Small intestine (tissue), 7 donors: ENCODE data around the gene CDKAL1. TPM values are rescaled to one million over a fixed set of nuclear protein-coding genes. Genes with fewer than 3 reads are reported as not detected.

ENCODE experiments used
- DNase-seq, 2 donors: peaks; one replicate each; pipeline versions ENCODE4 v3.0.0 to v3.0.0-alpha.2; 2013
- FAIRE-seq: peaks from 2 replicates; lab custom pipeline; 2012; peaks lifted over from hg19 to GRCh38; lab: Jason Lieb, UNC
- H3K27ac ChIP-seq, 3 donors: one replicate each; pipeline ENCODE4 v1.5.1; 2013; ENCODE audit warnings: low read length in 2 of 3, mild to moderate bottlenecking in 2 of 3, control low read depth in 1 of 3, inconsistent platforms in 1 of 3, low read depth in 1 of 3, moderate library complexity in 1 of 3
- H3K27me3 ChIP-seq, 3 donors: one replicate each; pipeline ENCODE4 v1.6.1; 2013; ENCODE audit warnings: low read length in 3 of 3, inconsistent platforms in 1 of 3; ENCODE audit not compliant: control insufficient read depth in 3 of 3, insufficient read depth in 3 of 3
- H3K36me3 ChIP-seq, 3 donors: one replicate each; pipeline ENCODE4 v1.6.1; 2013; ENCODE audit warnings: low read length in 3 of 3, inconsistent platforms in 1 of 3, low read depth in 1 of 3, mild to moderate bottlenecking in 1 of 3, moderate library complexity in 1 of 3; ENCODE audit not compliant: control insufficient read depth in 3 of 3, insufficient read depth in 2 of 3
- H3K4me1 ChIP-seq, 3 donors: one replicate each; pipeline ENCODE4 v1.6.1; 2013; ENCODE audit warnings: low read length in 2 of 3, inconsistent platforms in 1 of 3, low read depth in 1 of 3, mild to moderate bottlenecking in 1 of 3, moderate library complexity in 1 of 3; ENCODE audit not compliant: control insufficient read depth in 3 of 3, insufficient read depth in 2 of 3
- H3K4me3 ChIP-seq, 3 donors: one replicate each; pipeline ENCODE4 v1.5.1; 2013; ENCODE audit warnings: low read length in 3 of 3, control low read depth in 1 of 3, inconsistent platforms in 1 of 3, low read depth in 1 of 3, mild to moderate bottlenecking in 1 of 3, moderate library complexity in 1 of 3
- H3K9me3 ChIP-seq, 2 donors: one replicate each; pipeline ENCODE4 v1.6.1; 2013; ENCODE audit warnings: low read depth in 1 of 2, low read length in 1 of 2; ENCODE audit not compliant: control insufficient read depth in 2 of 2, insufficient read depth in 1 of 2
- WGBS, 3 donors: extraction: QIAGEN DNeasy Blood & Tissue Kit; methylation state at CpG; one replicate each; pipeline ENCODE4 v1.1.7; 2013; 5-methylcytosine and 5-hydroxymethylcytosine counted together
- polyA plus RNA-seq, 4 donors: library from polyadenylated mRNA; stranded (reverse) in 3 of 4; unstranded in 1 of 4; fragments of 200-250 nt in 3 of 4; fragments of 120-200 nt in 1 of 4; gene quantifications; one replicate each; pipeline versions ENCODE4 v1.2.1 to v1.2.3, GENCODE V29; 2013
- donor health status: healthy with polysubstance abuse.
- donor health status: control.
- donor health status: control.
- donor health status: Bipolar disorder and iron deficiency.
- donor health status: healthy.

The CDKAL1 gene
- polyA plus RNA-seq, 4 donors = 2.4 to 10.5 (median 4.1) TPM

DNA sequence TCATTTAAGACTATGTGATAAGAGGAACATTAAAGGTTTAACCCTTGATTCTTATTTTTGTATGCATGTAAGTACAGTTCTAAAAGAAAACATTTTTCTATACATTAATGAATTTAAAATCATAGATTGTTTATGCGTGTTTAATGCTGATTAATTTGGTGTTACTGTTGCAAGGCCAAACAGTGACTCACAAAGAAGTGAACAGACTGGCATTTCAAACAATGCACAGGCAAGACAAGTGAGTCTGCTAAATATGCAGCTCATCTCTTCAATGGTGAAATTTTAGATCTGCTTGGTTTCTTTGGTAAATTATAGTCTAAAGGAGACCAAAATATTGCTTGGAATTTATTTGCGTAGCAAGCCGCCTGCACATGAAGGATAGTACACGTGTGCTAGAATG, 641.9 kb downstream of the CDKAL1 start:
- WGBS, 3 donors = 95 to 99% (median 96%) methylated on average over 4 of the region's 4 CpGs
- Histone ChIP-seq H3K36me3 (no peaks in the 10 kb centered on the region), H3K4me3 (no peak overlapping the region), H3K27ac (no peak overlapping the region), H3K4me1 (no peaks in the 10 kb centered on the region), H3K27me3 (no peaks in the 10 kb centered on the region), H3K9me3 (peaks cover 0 to 6% of the 10 kb centered on the region in 2 donors)
- DNase-seq = no peak
- FAIRE-seq = no peak

DNA sequence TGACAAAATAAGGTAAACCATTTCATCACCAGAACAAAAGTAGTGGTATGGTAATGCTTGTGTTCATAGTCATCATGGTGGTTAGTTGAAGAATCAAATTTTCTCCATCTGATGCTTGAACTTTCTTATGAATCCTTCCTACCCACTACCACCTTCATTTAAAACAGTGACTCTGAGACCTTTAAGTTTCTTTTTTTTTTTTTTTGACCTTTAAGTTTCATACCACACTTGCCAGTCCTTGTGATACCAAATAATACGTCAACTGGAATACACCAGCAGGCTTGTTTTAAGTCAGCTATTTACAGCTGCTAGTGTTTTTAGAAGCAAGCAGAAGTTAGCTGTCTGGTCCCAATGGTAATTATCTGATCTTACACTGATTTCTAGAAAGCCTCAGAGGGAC, 645.9 kb downstream of the CDKAL1 start:
- DNase-seq (no peak), FAIRE-seq (no peak)
- Histone ChIP-seq H3K9me3 (peaks cover 0 to 8% of the 10 kb centered on the region in 2 donors), H3K27ac (no peak overlapping the region), H3K4me1 (no peaks in the 10 kb centered on the region), H3K27me3 (no peaks in the 10 kb centered on the region), H3K36me3 (no peaks in the 10 kb centered on the region), H3K4me3 (no peak overlapping the region)
- 78 to 94% (median 81%) methylated on average over 1 of the region's 1 CpG for WGBS, 3 donors

DNA sequence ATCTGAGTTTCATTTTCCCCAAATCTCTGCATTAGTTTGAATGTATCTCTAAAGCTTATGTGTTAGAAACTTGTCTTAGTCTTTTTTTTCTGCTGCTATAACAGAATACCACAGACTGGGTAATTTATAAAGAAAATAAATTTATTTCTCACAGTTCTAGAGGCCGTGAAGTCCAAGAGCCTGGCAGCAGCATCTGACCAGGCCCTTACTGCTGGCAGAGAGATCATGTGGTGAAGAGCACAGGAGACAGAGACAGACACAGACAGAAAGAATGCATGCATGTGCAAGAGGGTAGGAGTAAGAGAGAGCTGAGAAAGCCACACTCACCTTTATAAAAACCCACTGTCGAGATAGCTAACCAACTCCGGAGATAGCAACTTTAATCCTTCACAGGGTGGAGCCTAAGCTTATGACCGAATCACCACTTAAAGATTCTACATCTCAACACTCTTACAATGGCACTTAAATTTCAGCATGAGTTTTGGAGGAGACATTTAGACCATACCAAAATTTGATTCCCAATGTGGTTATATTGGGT, 646.6 kb downstream of the CDKAL1 start:
- H3K36me3 ChIP-seq = no peaks in the 10 kb centered on the region
- DNase-seq (no peak), FAIRE-seq (no peak)
- no peak overlapping the region for H3K27ac ChIP-seq
- 90 to 95% (median 90%) methylated on average over 4 of the region's 4 CpGs for WGBS, 3 donors
- no peak overlapping the region for H3K4me3 ChIP-seq
- peaks cover 0 to 8% of the 10 kb centered on the region in 2 donors for H3K9me3 ChIP-seq
- H3K4me1 ChIP-seq = no peaks in the 10 kb centered on the region
- H3K27me3 ChIP-seq = no peaks in the 10 kb centered on the region

DNA sequence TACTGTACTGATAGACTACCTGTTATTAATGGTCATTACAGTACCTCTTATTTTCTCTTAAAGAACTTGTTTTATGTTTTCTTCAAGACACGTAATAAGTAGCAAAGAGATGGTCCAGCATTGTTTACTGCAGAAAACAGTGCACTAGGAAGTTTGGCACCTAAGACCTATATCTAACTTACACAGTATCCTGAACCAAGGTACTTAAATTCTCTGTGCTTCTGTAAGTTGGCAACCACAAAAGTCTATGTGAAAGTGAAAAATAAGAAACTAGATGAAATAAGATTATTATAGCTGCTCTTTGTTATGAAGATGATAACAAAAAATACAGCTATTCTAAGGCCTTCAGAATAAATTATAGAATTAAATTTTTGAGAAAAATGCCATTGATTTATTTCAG, 647.6 kb downstream of the CDKAL1 start:
- Histone ChIP-seq H3K9me3 (peaks cover 0 to 8% of the 10 kb centered on the region in 2 donors), H3K4me3 (no peak overlapping the region), H3K4me1 (no peaks in the 10 kb centered on the region), H3K36me3 (no peaks in the 10 kb centered on the region), H3K27me3 (no peaks in the 10 kb centered on the region), H3K27ac (no peak overlapping the region)
- WGBS, 3 donors = 93 to 95% (median 93%) methylated on average over 1 of the region's 1 CpG
- DNase-seq (no peak), FAIRE-seq (no peak)

DNA sequence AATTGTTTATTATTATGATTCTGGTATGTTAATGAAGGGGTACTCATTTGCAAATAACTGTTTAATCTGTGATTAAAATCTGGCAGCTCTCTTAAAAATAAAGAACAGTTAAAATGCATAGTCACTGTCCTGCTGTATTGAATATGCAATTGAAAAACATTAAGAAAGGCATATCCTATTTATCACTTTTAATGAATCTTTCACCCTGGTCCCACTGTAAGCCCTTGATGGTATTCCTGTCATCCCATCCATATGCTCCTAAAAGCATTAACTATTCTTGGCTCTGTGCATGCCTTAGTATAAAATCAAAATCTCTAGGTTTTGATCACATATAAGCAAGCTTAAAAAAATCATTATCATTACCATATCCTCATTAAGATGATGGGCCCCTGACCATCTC, 648.3 kb downstream of the CDKAL1 start:
- no peak overlapping the region for H3K4me3 ChIP-seq
- no peak for DNase-seq
- no peak overlapping the region for H3K27ac ChIP-seq
- no peaks in the 10 kb centered on the region for H3K27me3 ChIP-seq
- FAIRE-seq = no peak
- peaks cover 0 to 8% of the 10 kb centered on the region in 2 donors for H3K9me3 ChIP-seq
- H3K36me3 ChIP-seq = no peaks in the 10 kb centered on the region
- H3K4me1 ChIP-seq = no peaks in the 10 kb centered on the region

DNA sequence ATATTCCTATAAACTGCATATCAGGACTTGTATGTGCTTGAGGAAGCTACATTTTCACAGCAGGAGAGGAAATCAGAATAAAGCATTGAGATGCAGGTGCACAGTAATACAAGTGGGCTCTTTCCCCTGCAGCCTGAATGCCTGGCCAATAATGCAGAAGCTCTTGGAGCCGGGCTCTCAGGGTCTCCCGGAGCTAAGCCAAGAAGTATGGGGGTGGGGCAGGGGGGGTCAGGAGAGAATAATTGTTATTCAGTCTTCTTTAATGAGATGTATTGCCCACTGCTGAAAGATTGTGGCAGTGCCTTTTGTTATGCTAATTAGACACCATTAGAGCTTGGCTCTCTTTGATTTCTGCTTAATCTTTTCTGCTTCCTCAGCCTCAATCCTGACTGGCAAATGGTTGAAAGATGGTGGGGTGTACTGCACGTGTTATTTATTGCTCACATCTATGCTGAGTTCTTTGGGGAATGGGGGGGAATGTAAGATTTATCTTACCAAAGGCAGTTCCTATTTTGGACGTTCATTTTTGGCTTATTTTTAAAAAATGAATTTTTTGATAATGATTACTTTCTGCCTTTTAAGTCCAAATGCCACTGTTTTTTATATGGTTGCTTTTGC, 651.7 kb downstream of the CDKAL1 start:
- no peaks in the 10 kb centered on the region for H3K4me1 ChIP-seq
- DNase-seq (no peak), FAIRE-seq (no peak)
- H3K9me3 ChIP-seq = peaks cover 0 to 5% of the 10 kb centered on the region in 2 donors
- no peaks in the 10 kb centered on the region for H3K27me3 ChIP-seq
- no peak overlapping the region for H3K4me3 ChIP-seq
- WGBS, 3 donors = 73 to 87% (median 83%) methylated on average over 4 of the region's 4 CpGs
- no peaks in the 10 kb centered on the region for H3K36me3 ChIP-seq
- H3K27ac ChIP-seq = no peak overlapping the region

DNA sequence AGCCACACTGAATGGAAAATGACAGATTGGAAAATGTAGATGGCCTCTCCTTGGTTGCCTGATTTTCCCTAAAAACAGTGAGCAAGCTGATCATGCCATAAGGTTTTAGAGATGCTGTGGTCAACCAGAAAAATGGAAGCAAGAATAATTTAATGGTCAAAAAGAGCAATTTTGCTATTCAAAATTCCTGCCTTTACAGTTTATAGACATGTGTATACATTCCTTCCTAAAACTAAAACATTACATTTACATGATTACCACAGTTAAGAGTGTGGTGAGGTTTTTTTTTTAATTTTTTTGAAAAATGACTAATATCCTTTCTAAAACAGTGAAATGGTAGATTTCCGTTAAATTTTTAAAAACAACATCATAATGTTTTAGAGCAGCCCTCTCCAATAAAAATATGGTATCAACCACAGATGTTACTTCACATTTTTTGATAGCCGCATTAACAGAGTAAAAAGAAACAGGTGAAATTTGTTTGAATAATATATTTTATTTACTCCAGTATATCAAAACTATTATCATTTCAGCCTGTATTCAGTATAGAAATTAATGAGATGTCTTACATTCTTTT, 652.3 kb downstream of the CDKAL1 start:
- DNase-seq (no peak), FAIRE-seq (no peak)
- Histone ChIP-seq H3K4me3 (no peak overlapping the region), H3K9me3 (no peaks in the 10 kb centered on the region), H3K27ac (no peak overlapping the region), H3K4me1 (no peaks in the 10 kb centered on the region), H3K27me3 (no peaks in the 10 kb centered on the region), H3K36me3 (no peaks in the 10 kb centered on the region)
- WGBS, 3 donors = 38 to 44% (median 43%) methylated on average over 2 of the region's 2 CpGs

DNA sequence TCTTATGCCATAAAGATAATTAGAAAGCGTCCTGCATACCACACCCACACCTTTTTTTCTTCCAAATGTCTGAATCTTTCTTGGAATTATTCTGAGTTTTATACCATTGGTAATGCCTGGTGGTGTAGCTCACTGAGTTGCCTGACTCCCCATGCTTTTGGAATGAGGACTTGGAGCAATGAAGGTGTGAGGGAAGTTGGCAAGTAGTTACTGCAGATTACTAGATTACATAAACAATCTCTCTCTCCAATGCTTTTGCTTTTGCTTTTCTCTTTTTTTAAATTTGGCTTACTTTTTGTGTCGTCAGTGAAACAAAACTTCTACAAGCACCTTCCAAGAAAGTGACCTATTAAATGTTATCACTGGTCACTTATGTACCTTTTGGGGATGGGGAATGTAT, 653.2 kb downstream of the CDKAL1 start:
- 83 to 90% (median 90%) methylated on average over 2 of the region's 2 CpGs for WGBS, 3 donors
- Histone ChIP-seq H3K36me3 (no peaks in the 10 kb centered on the region), H3K4me1 (no peaks in the 10 kb centered on the region), H3K4me3 (no peak overlapping the region), H3K9me3 (no peaks in the 10 kb centered on the region), H3K27ac (no peak overlapping the region), H3K27me3 (no peaks in the 10 kb centered on the region)
- no peak for FAIRE-seq
- DNase-seq = no peak
